NCI-H510A (cell line): ENCODE measurements around the gene TMEM165.

ENCODE experiments used
- DNase-seq: peaks from one replicate; lab custom pipeline; 2025; lab: John Stamatoyannopoulos, UW

The TMEM165 gene

GRCh38 chr4:55458611-55459010, 62.9 kb downstream of the TMEM165 start:
- DNase-seq = no peak

GRCh38 chr4:55466001-55466400, 70.2 kb downstream of the TMEM165 start:
- DNase-seq = no peak

GRCh38 chr4:55468724-55469123, 73.0 kb downstream of the TMEM165 start:
- DNase-seq = no peak

GRCh38 chr4:55469979-55470378, 74.2 kb downstream of the TMEM165 start:
- DNase-seq = no peak
